ENCODE data around the gene SS18L1.

SS18L1 gene

GRCh38 chr20:62168890-62169435, 25.4 kb downstream of the SS18L1 start:
- no peak for DNase-seq

GRCh38 chr20:62170536-62170935, 27.0 kb downstream of the SS18L1 start:
- no peak for DNase-seq

GRCh38 chr20:62171245-62171644, 27.7 kb downstream of the SS18L1 start:
- DNase-seq: no peak

GRCh38 chr20:62172666-62173065, 29.1 kb downstream of the SS18L1 start:
- no peak for DNase-seq

- DNase-seq: no peak
These were observed 30.6 kb downstream of the SS18L1 start for GRCh38 chr20:62174021-62174804.

GRCh38 chr20:62174870-62175624, 31.5 kb downstream of the SS18L1 start:
- no peak for DNase-seq

GRCh38 chr20:62175711-62176110, 32.1 kb downstream of the SS18L1 start:
- DNase-seq: no peak

GRCh38 chr20:62176866-62177265, 33.3 kb downstream of the SS18L1 start:
- no peak for DNase-seq

- peak in 4 of 56 donors; percentile 13 to 22 (median 17) for DNase-seq
These were observed 33.7 kb downstream of the SS18L1 start for GRCh38 chr20:62177307-62177706.

- no peak for DNase-seq
These were observed 35.0 kb downstream of the SS18L1 start for GRCh38 chr20:62178316-62179161.

GRCh38 chr20:62179162-62179504, 35.6 kb downstream of the SS18L1 start:
- no peak for DNase-seq

GRCh38 chr20:62181808-62182207, 38.2 kb downstream of the SS18L1 start:
- DNase-seq: no peak

GRCh38 chr20:62182469-62183425, 39.2 kb downstream of the SS18L1 start, which contains the start of gene MTG2:
Gene MTG2, plus strand, starts transcription at chr20:62183028. Its CDS starts 10,393 bp downstream, at chr20:62193421.
- peak; percentile 50 to 95 (median 87) for DNase-seq

- DNase-seq: no peak
These were observed 40.0 kb downstream of the SS18L1 start for GRCh38 chr20:62183426-62184142.

GRCh38 chr20:62186096-62186426, 42.5 kb downstream of the SS18L1 start:
- DNase-seq: no peak

- DNase-seq: no peak
These were observed 43.6 kb downstream of the SS18L1 start for GRCh38 chr20:62186887-62187866.

- no peak for DNase-seq
These were observed 47.3 kb downstream of the SS18L1 start for GRCh38 chr20:62190639-62191411.

Measured in amygdala (tissue), 56 donors.